Endothelial cell of umbilical vein (primary cell): ENCODE results near the gene TPR. TPM values are rescaled to one million over a fixed set of nuclear protein-coding genes. Genes with fewer than 3 reads are reported as not detected.
"Not testable (repeated sequence)": the region's sequence is repeated elsewhere in the genome, so short reads cannot be mapped to it uniquely, and the experiment has no call there.

Experiments used
- BruUV-seq: library from RNA; stranded (reverse); fragments of 400-500 nt; replicated peaks from 2 replicates; lab custom pipeline; 2021; lab: Mats Ljungman, UMichigan
- CTCF ChIA-PET: fragments of 300-600, 350-600 bp; sonication (Branson Sonifier 250); formaldehyde crosslinking; loops from one replicate; lab custom pipeline; 2021; ENCODE audit warnings: antibody characterized with exemption, inconsistent platforms; lab: Charles Lee
- POLR2A ChIA-PET: fragments of 300-600, 350-600 bp; sonication (Branson Sonifier 250); formaldehyde crosslinking; loops from one replicate; lab custom pipeline; 2021; ENCODE audit warnings: antibody characterized with exemption, inconsistent platforms; lab: Charles Lee
- DNase-seq: peaks from one replicate; pipeline ENCODE4 v3.0.0-alpha.2; 2011; ENCODE audit warnings: low read depth, low spot score
- FAIRE-seq: peaks from 2 replicates; lab custom pipeline; 2011; peaks lifted over from hg19 to GRCh38; lab: Jason Lieb, UNC
- H2AFZ ChIP-seq: 2 replicates; pipeline ENCODE4 v1.6.0; 2012; ENCODE audit warnings: low read depth, low read length, control low read depth, inconsistent platforms
- H3K27ac ChIP-seq: 2 replicates; pipeline ENCODE4 v1.5.1; 2011; ENCODE audit warnings: low read depth, mild to moderate bottlenecking, control low read depth, low read length, moderate library complexity; ENCODE audit not compliant: insufficient read depth
- H3K27me3 ChIP-seq, 2 experiments: 2 replicates each; pipeline versions ENCODE4 v1.6.0 to v1.6.1; 2011; ENCODE audit warnings: low read length in 2 of 2, mixed read lengths in 1 of 2; ENCODE audit not compliant: control insufficient read depth in 2 of 2, insufficient read depth in 2 of 2
- H3K36me3 ChIP-seq, 2 experiments: 2 replicates in 1 of 2; 3 replicates in 1 of 2; pipeline ENCODE4 v1.5.1; 2011; ENCODE audit warnings: low read length in 2 of 2, mild to moderate bottlenecking in 1 of 2, moderate library complexity in 1 of 2; ENCODE audit not compliant: control insufficient read depth in 2 of 2, insufficient read depth in 2 of 2; ENCODE audit errors: extremely low read depth in 1 of 2
- H3K4me1 ChIP-seq: 3 replicates; pipeline ENCODE4 v1.5.1; 2011; ENCODE audit warnings: mild to moderate bottlenecking, low read length; ENCODE audit not compliant: control insufficient read depth, insufficient read depth; ENCODE audit errors: extremely low read depth
- H3K4me2 ChIP-seq: 2 replicates; pipeline ENCODE4 v1.6.1; 2011; ENCODE audit warnings: low read length, control low read depth, mixed read lengths; ENCODE audit not compliant: insufficient read depth
- H3K4me3 ChIP-seq, 3 experiments: fragments of 200-600 bp in 1 of 3; sonication (generic), shearing (Covaris generic) in 1 of 3; replicated peaks in 1 of 3; 2 replicates each; pipeline ENCODE4 v1.5.1; 2011 to 2016; ENCODE audit warnings: control low read depth in 3 of 3, low read length in 3 of 3, mild to moderate bottlenecking in 2 of 3, inconsistent platforms in 1 of 3, low read depth in 1 of 3, moderate library complexity in 1 of 3; ENCODE audit not compliant: insufficient read depth in 1 of 3
- H3K79me2 ChIP-seq: 2 replicates; pipeline ENCODE4 v1.6.0; 2012; ENCODE audit warnings: low read length, inconsistent platforms; ENCODE audit not compliant: control insufficient read depth, insufficient read depth
- H3K9ac ChIP-seq: replicated peaks from 2 replicates; pipeline ENCODE3; 2011; ENCODE audit warnings: low read length, control low read depth; ENCODE audit not compliant: insufficient read depth; ENCODE audit errors: extremely low read depth
- H3K9me1 ChIP-seq: replicated peaks from 3 replicates; pipeline ENCODE4 v1.6.0; 2011; ENCODE audit warnings: mild to moderate bottlenecking, low read length; ENCODE audit not compliant: control insufficient read depth, insufficient read depth; ENCODE audit errors: extremely low read depth
- H3K9me3 ChIP-seq: replicated peaks from 2 replicates; pipeline ENCODE4 v1.5.1; 2012; ENCODE audit warnings: low read length, inconsistent platforms; ENCODE audit not compliant: control insufficient read depth, insufficient read depth
- H4K20me1 ChIP-seq: replicated peaks from 2 replicates; pipeline ENCODE3; 2011; ENCODE audit warnings: mild to moderate bottlenecking, low read length; ENCODE audit not compliant: control insufficient read depth, insufficient read depth; ENCODE audit errors: extremely low read depth
- dilution Hi-C: fragments of 300-500 bp; cut with MboI; formaldehyde crosslinking; loops from one replicate; pipeline ENCODE4 v1.15.0; 2019; ENCODE audit warnings: low sequenced_read_pairs; ENCODE audit not compliant: extremely low pct_ligation_motif_present
- intact Hi-C: fragments of 100-400 bp; cut with micrococcal nuclease; formaldehyde crosslinking; loops from one replicate; pipeline ENCODE4 v1.10.0; 2022
- polyA plus RNA-seq, 4 experiments: library from polyadenylated mRNA; depleted of rRNA in 3 of 4; stranded (reverse) in 3 of 4; unstranded in 1 of 4; fragments of >200 nt; gene quantifications; 2 replicates each; pipeline versions ENCODE4 v1.2.1 to v1.2.3, GENCODE V29; 2011 to 2012; ENCODE audit warnings: missing spikeins in 1 of 4
- total RNA-seq: library from RNA; stranded (reverse); gene quantifications from 2 replicates; pipeline ENCODE4 v1.2.3, GENCODE V29; 2021

TPR gene
- total and polyA plus RNA-seq, 2 donors (not counting 3 experiments of a cell fraction or from before 2014, with no cell fraction given): 49.4 to 118 TPM

- POLR2A ChIA-PET, BruUV-seq: not testable (repeated sequence)
These were observed 26.4 kb upstream of the TPR start for GRCh38 chr1:186401446-186401845.

GRCh38 chr1:186392711-186393110 lies 17.7 kb upstream of the TPR start:
- H3K9me3 ChIP-seq, BruUV-seq, H3K4me1 ChIP-seq, H4K20me1 ChIP-seq, dilution Hi-C loops, POLR2A ChIA-PET, intact Hi-C loops, DNase-seq, H3K27me3 ChIP-seq, H3K79me2 ChIP-seq, H3K4me2 ChIP-seq, H3K27ac ChIP-seq, H3K4me3 ChIP-seq, H2AFZ ChIP-seq, H3K9ac ChIP-seq, FAIRE-seq, H3K9me1 ChIP-seq: not testable (repeated sequence)
- peaks cover 7 to 25% of the 10 kb centered on the region in 2 experiments for H3K36me3 ChIP-seq
- CTCF ChIA-PET: interaction anchor here (1.8 kb wide), 1 partner anchor 18 kb away, joined by 8 read pairs; the partner anchor contains the start of gene TPR

More at GRCh38 chr1:186401446-186401845, 26.4 kb upstream of the TPR start:
- DNase-seq, H3K27ac ChIP-seq, H3K4me3 ChIP-seq, H4K20me1 ChIP-seq, H3K9me1 ChIP-seq, CTCF ChIA-PET, H3K9me3 ChIP-seq, H3K4me2 ChIP-seq, H3K9ac ChIP-seq, H3K27me3 ChIP-seq, H3K79me2 ChIP-seq, H3K4me1 ChIP-seq, H2AFZ ChIP-seq, dilution Hi-C loops, FAIRE-seq: not testable (repeated sequence)
- H3K36me3 ChIP-seq: peaks cover 2 to 12% of the 10 kb centered on the region in 2 experiments
- intact Hi-C loops: loop anchor here (10.0 kb wide), 1 partner anchor 423 kb away; the partner anchor contains the start of gene PLA2G4A
